NCI-H526 treated with DMSO at 0.1 percent for 48 hours (cell line): ENCODE data around the gene SPECC1L.
"Not testable (repeated sequence)": the region's sequence is repeated elsewhere in the genome, so short reads cannot be mapped to it uniquely, and the experiment has no call there.

Experiments
- DNase-seq: peaks from one replicate; lab custom pipeline; 2025; lab: John Stamatoyannopoulos, UW

The SPECC1L gene

DNA sequence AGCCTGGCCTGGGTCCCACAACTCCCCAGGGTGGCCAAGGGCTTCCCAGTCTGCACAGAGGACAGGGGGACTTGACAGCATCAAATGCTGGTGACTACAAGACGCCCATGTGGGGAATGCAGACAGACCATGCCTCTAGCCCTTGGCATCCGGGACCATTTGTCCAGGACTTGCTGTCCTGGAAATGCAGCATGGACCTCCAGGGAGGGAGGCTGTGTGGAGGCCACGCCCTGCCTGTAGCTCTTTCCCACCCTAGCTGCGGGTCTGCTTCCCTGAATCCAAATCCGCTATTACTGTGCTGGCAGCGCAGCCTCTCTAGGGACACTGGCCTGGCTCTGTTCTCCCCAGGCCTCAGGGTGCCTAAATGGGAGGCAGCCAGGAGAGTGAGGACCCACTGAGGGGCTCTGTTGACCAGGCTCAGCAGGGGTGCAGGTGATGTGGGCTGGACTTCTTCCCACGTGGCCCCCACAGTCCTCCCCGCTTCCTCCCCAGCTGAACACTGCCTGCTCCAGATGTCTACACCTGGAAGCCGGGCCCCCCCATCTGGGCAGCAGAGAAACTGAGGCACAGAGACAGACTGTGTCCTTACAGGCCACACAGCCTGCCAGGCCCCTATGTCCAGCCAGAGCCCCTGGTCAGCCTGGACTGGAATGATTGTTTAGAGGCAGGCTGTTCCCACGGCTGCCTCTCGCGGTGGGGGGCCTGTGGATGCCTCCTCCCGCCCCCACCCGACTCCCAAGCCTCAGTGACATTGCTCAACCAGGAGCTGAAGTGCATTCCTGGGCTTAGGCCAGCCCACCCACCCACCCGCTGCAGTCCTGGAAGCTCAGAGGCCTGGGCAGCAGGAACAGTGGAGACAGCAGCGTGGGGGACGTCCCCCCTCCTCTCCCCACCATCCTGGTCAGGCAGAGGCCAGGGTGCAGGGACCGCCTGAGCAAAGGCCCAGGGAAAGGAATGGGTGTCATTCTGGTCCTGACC lies 24.8 kb upstream of the SPECC1L start:
- DNase-seq: not testable (repeated sequence)

DNA sequence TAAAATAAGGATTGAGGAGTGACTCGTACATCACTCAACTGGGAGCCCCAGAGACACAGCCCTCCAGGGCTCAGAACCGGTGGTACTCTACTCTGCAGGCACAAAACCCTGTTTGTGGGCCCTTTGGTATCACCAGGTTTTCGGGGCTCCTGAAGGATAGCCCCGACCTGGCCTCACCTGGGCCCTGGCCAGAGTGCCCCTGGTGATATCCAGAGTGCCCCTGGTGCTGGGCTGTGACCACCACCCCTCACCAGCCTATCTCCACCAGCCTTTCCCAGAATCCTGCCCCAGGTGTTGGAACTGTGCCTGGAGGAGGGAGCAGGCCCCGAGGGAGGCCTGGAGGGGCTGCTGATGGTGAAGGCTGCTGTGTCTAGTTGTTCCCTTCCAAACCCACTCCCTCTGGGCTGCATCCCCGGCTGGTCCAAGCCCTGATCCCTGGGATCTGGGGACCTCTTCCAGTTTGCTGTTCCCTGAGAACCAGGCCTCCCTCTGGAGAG lies 23.6 kb upstream of the SPECC1L start:
- no peak for DNase-seq

DNA sequence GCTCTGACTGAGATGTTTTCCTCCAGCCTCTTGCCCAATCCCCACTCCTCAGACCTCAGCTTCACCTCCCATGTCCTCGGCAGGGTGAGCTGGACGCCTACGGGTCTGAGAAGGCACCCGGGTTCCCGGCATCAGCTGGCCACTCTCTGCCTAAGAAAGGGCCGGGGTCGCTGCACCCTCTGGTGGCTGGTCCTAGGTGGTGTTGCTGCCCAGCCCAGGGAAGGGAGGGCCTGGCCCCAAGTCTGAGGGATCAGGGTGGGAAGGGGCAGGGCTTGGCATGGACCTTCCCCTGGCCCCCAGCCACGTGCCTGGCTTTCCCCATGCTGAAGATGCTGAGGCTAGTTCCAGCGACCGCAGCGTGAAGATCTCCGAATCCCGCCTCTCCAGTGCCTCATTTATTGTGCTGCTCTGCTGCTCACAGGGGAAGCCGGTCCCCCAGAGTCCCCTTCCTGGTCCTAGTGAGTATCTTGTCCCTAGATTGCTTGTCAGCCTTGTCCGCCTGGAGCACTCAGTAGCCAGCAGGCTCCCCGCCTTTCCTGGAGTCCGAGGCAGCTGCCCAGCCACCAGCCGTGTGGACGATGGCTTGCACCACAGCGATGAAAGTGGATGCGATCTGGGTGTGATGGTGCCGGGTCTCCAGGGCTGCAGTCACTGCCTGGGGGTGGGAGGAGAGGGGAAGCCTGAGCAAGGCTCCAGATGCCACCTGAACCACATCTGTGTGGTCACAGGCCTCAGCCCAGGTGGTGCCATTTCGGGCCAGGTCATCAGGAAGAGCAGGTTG lies 22.9 kb upstream of the SPECC1L start:
- DNase-seq: peak; percentile 6

DNA sequence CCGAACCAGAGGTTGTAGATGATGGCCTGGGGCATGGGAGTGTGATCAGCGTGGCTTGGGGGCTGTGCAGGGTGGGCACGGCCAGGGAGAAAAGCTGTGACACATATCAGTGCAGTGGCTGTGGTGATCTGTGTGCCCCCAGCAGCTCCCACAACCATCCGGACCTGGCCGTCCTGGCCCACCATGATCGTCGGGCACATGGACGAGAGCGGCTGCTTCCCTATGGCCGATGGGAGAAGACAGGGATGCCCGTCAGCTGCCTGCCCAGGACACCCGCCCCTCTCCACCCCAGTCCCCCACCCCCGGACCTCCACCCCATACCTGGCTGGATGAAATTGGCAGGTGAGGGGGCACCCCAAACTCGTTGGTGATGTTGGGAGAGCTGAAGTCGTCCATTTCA lies 22.0 kb upstream of the SPECC1L start:
- DNase-seq: not testable (repeated sequence)

DNA sequence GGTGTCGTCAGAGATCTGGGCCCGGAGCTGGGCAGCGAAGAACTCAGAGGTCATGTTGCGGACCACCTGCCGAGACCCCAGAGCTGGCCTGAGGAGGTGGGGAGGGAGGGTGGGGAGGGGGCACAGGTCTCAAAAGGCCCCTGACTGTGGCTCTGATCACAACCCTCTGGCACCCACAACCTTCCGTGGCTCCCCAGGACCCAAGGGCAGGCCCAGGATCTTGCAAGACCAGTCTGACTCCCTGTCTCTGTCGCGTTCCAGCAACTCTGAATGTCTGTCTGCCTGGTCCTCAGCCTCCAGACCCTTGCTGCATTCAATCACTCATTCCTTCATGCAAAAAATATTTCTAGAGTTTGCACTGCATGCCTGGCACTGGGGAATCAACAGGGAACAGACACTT lies 21.2 kb upstream of the SPECC1L start:
- DNase-seq: not testable (repeated sequence)

GRCh38 chr22:24251286-24251685 lies 19.3 kb upstream of the SPECC1L start:
- not testable (repeated sequence) for DNase-seq

DNA sequence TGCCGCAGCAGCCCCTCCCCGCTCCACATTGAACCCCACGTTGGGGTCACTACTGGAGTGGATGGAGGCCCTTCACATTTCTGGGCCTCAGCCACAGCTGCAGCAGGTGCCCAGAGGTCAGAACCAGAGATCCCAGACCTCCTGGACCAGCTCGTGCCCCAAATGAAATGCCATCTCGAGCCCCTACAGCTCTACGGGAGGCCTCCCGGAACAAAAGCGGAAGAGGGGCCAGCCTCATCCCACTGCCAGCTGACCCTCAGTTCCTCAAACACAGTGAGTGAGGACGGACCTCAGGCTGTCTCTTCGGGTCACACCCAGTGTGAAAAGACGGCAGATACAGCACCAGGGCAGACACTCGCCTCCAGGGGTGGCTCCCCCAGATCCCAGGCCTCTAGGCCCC lies 17.5 kb upstream of the SPECC1L start:
- DNase-seq: not testable (repeated sequence)

- DNase-seq: not testable (repeated sequence)
Observed at GRCh38 chr22:24256136-24256535, 14.5 kb upstream of the SPECC1L start.

DNA sequence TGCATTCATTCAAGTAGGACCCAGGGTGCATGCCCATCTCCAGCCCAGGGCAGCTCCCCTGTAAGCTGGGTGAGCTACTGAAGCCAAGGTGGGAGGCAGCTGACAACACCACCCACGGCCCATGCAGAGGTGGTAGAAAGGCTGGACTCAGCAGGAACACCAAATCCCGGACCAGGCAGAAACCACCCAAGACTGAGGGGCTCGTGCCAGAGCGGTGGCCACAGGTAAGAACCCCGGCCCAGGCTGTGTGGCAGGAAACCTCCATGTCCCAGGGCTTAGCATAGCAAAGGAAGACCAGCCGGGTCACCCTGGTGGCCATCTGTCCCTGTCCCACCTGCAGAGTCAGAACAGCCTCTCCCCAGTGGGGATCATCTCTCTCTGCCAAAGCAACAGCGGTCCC lies 13.9 kb upstream of the SPECC1L start:
- DNase-seq: not testable (repeated sequence)

- not testable (repeated sequence) for DNase-seq
Observed at GRCh38 chr22:24259459-24259858, 11.2 kb upstream of the SPECC1L start.

DNA sequence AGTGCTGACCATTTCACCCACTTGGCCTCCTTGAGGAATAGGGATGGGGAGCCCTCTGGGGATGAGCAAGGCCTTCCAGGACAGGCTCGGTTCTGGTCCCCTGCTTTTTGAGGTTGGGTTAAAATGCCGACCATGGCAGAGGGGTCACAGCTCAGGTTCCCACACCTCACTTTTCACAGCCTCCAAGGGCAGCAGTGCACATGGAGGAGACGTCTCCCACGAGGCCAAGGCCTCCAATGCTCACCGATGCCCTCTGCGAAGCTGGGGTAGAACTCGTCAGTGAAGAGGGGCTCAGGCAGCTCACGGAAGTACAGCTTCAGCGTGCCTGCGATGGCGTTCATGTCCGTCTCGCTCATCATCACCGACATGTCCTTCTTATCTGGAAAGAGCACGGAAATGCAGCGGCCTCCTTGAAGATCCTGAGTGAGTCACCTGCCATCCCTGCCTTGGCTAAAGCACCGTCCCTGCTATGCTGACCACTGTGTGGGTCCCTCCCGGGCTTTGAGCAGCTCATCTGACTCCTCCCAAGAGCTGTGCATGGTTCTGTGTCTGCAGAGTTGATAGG lies 8.4 kb upstream of the SPECC1L start:
- DNase-seq: not testable (repeated sequence)

GRCh38 chr22:24263479-24263878 lies 7.2 kb upstream of the SPECC1L start:
- not testable (repeated sequence) for DNase-seq

GRCh38 chr22:24264329-24264896 lies 6.2 kb upstream of the SPECC1L start:
- DNase-seq: not testable (repeated sequence)

GRCh38 chr22:24265734-24266133 lies 4.9 kb upstream of the SPECC1L start:
- DNase-seq: no peak

DNA sequence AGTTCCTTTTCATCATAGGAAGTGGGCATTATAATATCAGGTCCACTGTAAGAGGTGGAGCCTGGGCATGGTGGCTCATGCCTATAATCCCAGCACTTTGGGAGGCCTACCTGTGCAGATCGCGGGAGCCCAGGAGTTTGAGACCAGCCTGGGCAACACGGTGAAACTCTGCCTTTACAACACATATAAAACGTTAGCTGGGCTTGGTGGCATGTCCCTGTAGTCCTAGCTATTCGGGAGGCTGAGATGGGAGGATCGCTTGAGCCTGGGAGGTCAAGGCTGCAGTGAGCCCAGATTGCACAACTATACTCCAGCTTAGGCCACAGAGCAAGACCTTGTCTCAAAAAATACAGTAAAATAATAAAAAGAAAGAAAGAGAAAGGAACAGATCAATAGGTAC lies 4.1 kb upstream of the SPECC1L start:
- DNase-seq: not testable (repeated sequence)

DNA sequence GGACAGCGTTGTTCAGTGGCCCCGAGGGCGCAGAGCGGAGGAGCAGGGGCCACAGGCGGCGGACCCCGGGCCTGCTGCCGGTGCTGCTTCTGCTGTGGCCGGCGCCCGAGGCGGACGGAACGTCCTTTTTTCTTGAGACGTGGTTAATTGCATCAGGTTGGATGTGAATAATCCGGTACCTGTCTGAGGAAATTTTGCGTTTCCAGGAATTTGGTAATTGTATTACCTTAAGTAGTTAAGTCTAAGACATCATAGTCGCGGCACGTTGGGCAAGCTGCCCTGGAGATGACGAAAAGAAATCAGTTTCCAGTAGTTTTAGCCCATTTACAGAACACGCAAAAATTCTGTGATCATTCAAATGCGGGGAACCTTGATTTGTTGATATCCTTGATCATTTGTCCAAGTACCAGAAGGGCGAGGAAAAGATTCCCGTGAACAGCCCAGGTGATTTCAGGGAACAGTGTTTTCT lies 789 bp downstream of the SPECC1L start:
- DNase-seq: no peak

DNA sequence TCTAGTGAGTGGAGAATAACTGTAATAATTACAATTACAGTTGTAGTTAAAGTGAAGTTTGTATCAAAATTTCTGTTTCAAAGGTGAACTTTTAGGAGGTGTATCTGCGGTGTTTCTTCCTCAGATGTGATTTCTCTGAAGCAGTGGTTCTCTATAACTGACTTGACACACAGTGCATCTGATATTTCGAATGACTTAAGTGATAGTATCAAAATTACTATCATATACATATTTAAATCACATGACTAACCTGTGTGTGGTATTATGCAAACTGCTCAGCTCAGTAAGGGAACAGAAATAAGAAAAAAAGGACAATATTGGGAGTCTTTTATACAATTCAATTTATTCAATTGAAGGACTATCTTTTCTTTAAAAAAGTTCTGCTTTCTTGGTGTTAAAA lies 2.4 kb downstream of the SPECC1L start:
- not testable (repeated sequence) for DNase-seq

DNA sequence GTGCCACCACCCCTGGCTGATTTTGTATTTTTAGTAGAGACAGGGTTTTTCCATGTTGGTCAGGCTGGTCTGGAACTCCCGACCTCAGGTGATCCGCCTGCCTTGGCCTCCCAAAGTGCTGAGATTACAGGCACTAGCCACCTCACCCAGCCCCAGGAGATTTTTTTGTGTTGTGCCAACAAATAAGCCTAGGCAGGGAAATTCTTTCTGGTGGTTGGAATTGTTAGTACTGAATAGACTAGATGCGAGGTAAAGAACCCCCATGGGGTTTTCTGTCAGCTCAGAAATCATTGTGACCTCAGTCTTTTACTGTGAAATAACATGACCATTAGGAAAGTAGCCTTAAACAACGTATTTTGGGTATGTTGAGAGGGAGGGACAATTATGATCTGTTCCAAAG lies 3.3 kb downstream of the SPECC1L start:
- DNase-seq: not testable (repeated sequence)

- DNase-seq: not testable (repeated sequence)
Observed at GRCh38 chr22:24274696-24275405, 4.2 kb downstream of the SPECC1L start.

DNA sequence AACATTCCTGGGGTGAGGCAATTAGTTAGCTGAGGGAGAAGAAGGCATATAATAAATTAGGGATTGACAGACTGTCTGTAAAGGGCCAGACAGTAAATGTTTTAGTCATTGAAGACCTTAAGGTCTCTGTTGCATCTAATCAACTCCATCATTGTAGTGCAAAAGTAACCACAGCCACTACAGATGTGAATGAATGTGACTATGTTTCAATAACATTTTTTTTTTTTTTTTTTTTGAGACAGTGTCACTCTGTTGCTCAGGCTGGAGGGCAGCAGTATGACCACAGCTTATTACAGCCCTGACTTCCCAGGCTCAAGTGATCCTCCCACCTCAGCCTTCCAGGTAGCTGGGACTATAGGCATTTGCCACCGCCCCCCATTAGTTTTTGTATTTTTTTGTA lies 9.7 kb downstream of the SPECC1L start:
- DNase-seq: not testable (repeated sequence)

DNA sequence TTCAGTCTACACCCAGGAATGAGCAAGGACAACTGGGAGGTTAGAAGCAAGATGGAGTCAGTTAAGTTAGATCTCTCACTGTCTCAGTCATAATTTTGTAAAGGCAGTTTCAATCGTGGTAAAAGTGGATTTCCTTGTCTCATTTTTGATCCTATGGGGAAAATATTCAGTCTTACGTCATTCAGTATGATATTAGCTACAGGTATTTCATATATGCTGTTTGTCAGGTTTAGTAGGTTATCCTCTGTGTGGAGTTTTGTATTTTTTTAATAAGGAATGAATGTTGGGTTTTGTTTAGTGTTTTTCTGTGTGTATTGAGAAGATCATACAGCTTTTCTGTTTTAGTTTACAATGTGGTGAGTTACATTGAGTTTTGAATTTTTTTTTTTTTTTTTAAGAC lies 11.8 kb downstream of the SPECC1L start:
- DNase-seq: no peak
